WTC11 (cell line): Measurements from ENCODE around the gene SEMA5B. TPM values are rescaled to one million over a fixed set of nuclear protein-coding genes. Genes with fewer than 3 reads are reported as not detected.

Experiments
- ATAC-seq: fragments of 200-7000 bp; cut with Tn5 transposase; 2 replicates; pipeline ENCODE4 v1.10.0; 2021; ENCODE audit warnings: mild to moderate bottlenecking, moderate library complexity
- CTCF ChIA-PET: fragments of 300-600 bp; sonication (Branson Sonifier 250); formaldehyde crosslinking; loops from one replicate; lab custom pipeline; 2021; ENCODE audit warnings: antibody characterized with exemption; lab: Charles Lee
- POLR2A ChIA-PET: fragments of 350-600 bp; sonication (Branson Sonifier 250); formaldehyde crosslinking; loops from one replicate; lab custom pipeline; 2021; ENCODE audit warnings: antibody characterized with exemption; lab: Charles Lee
- DNase-seq: peaks from one replicate; pipeline ENCODE4 v3.0.0; 2021; ENCODE audit warnings: low spot score
- H3K27ac Mint-ChIP-seq: 2 replicates; pipeline ENCODE4 v1.8.0; 2021; ENCODE audit warnings: mixed read lengths
- H3K27me3 Mint-ChIP-seq: 2 replicates; pipeline ENCODE4 v1.8.0; 2021; ENCODE audit warnings: low read depth, mild to moderate bottlenecking, moderate library complexity, mixed read lengths
- H3K36me3 Mint-ChIP-seq: 2 replicates; pipeline ENCODE4 v1.8.0; 2021; ENCODE audit warnings: mixed read lengths
- H3K4me1 Mint-ChIP-seq: 2 replicates; pipeline ENCODE4 v1.8.0; 2022; ENCODE audit warnings: mixed read lengths
- H3K4me3 Mint-ChIP-seq: 2 replicates; pipeline ENCODE4 v1.8.0; 2021; ENCODE audit warnings: mild to moderate bottlenecking, moderate library complexity, mixed read lengths
- H3K9me3 Mint-ChIP-seq: 2 replicates; pipeline ENCODE4 v1.8.0; 2021; ENCODE audit warnings: mixed read lengths
- ARID4B ChIP-seq: sonication (generic); formaldehyde crosslinking; IDR thresholded peaks from 2 replicates; pipeline ENCODE4 v1.8.0; 2023; ENCODE audit warnings: missing genetic modification reagents, mild to moderate bottlenecking, borderline replicate concordance
- CREB1 ChIP-seq: sonication (generic); formaldehyde crosslinking; IDR thresholded peaks from 2 replicates; pipeline ENCODE4 v1.8.0; 2023; ENCODE audit warnings: mild to moderate bottlenecking, missing genetic modification reagents
- E2F1 ChIP-seq: sonication (generic); formaldehyde crosslinking; IDR thresholded peaks from 2 replicates; pipeline ENCODE4 v1.8.0; 2022; ENCODE audit warnings: mild to moderate bottlenecking, missing genetic modification reagents
- GABPB1 ChIP-seq: sonication (generic); formaldehyde crosslinking; IDR thresholded peaks from 2 replicates; pipeline ENCODE4 v1.8.1; 2023; ENCODE audit warnings: mild to moderate bottlenecking, missing genetic modification reagents
- GRHL2 ChIP-seq: fragments of 250-450 bp; sonication (Bioruptor Pico); IDR thresholded peaks from 2 replicates; pipeline ENCODE4 v1.8.0; 2022; ENCODE audit warnings: mild to moderate bottlenecking, moderate library complexity; ENCODE audit not compliant: insufficient replicate concordance, severe bottlenecking
- NR3C1 ChIP-seq: sonication (generic); formaldehyde crosslinking; conservative IDR thresholded peaks from 2 replicates; pipeline ENCODE4 v1.8.1; 2023; ENCODE audit warnings: low read depth, mild to moderate bottlenecking, missing genetic modification reagents
- SMAD4 ChIP-seq: sonication (generic); formaldehyde crosslinking; IDR thresholded peaks from 2 replicates; pipeline ENCODE4 v1.8.0; 2022; ENCODE audit warnings: mild to moderate bottlenecking, missing genetic modification reagents
- STAT6 ChIP-seq: sonication (generic); formaldehyde crosslinking; conservative IDR thresholded peaks from 2 replicates; pipeline ENCODE4 v1.8.1; 2023; ENCODE audit warnings: mild to moderate bottlenecking, low read depth, missing genetic modification reagents, moderate library complexity
- TCF7 ChIP-seq: sonication (generic); formaldehyde crosslinking; IDR thresholded peaks from 2 replicates; pipeline ENCODE4 v1.8.0; 2022; ENCODE audit warnings: mild to moderate bottlenecking, low read depth, missing genetic modification reagents, moderate library complexity
- TP53 ChIP-seq: sonication (generic); formaldehyde crosslinking; IDR thresholded peaks from 2 replicates; pipeline ENCODE4 v1.8.1; 2023; ENCODE audit warnings: mild to moderate bottlenecking, missing genetic modification reagents
- USF2 ChIP-seq: sonication (generic); formaldehyde crosslinking; IDR thresholded peaks from 2 replicates; pipeline ENCODE4 v1.8.1; 2023; ENCODE audit warnings: mild to moderate bottlenecking, missing genetic modification reagents, moderate library complexity
- ZBTB43 ChIP-seq: sonication (generic); formaldehyde crosslinking; IDR thresholded peaks from 2 replicates; pipeline ENCODE4 v1.8.1; 2023; ENCODE audit warnings: mild to moderate bottlenecking, missing genetic modification reagents
- ZNF423 ChIP-seq: fragments of 250-450 bp; sonication (Bioruptor Pico); IDR thresholded peaks from 2 replicates; pipeline ENCODE4 v2.1.2; 2022; ENCODE audit warnings: mild to moderate bottlenecking, moderate library complexity
- total RNA-seq: library from RNA; stranded (reverse); gene quantifications from 3 replicates; pipeline ENCODE4 v1.2.3, GENCODE V29; 2021

Gene SEMA5B
- total RNA-seq, 1 experiment from 2014 or later = 20.7 TPM

- no peak for TF ChIP-seq STAT6 (CRISPR knock-in tag)
- peak; percentile 32; the same call in 1 of the 2 replicates for TF ChIP-seq USF2
- no peak for TF ChIP-seq ZNF423 (CRISPR knock-in tag)
- TF ChIP-seq CREB1 (CRISPR knock-in tag) = no peak
- no peak for TF ChIP-seq ZBTB43 (CRISPR knock-in tag)
- TF ChIP-seq, all 79 proteins: peak for 2
These were observed 53.5 kb downstream of the SEMA5B start (continued) for GRCh38 chr3:122973893-122974615.

GRCh38 chr3:122972141-122972540 lies 55.4 kb downstream of the SEMA5B start:
- CTCF ChIA-PET = no interaction called here

More at GRCh38 chr3:122972141-122972540, 55.4 kb downstream of the SEMA5B start:
- TF ChIP-seq TCF7 (CRISPR knock-in tag) (no peak), ARID4B (CRISPR knock-in tag) (no peak), TP53 (CRISPR knock-in tag) (no peak), E2F1 (CRISPR knock-in tag) (no peak), SMAD4 (no peak), GABPB1 (CRISPR knock-in tag) (no peak), NR3C1 (CRISPR knock-in tag) (no peak), GRHL2 (no peak)
- POLR2A ChIA-PET = no interaction called here
- Mint-ChIP-seq H3K36me3 (no peaks in the 10 kb centered on the region), H3K9me3 (no peaks in the 10 kb centered on the region), H3K27me3 (no peaks in the 10 kb centered on the region; the same call in 1 of the 2 replicates), H3K27ac (no peak overlapping the region), H3K4me3 (no peak overlapping the region), H3K4me1 (peaks cover 38% of the 10 kb centered on the region)
- DNase-seq (no peak), ATAC-seq (no peak)
